Stimulated activated memory B cell treated with anti-CD40 and anti-IgM and Interleukin-4, amounts not matched to agents 10 μg/mL and 1 μg/mL and 100 μg/mL, for 72 hours (primary cell): ENCODE data around the gene CYP4F22.
"Not testable (repeated sequence)": the region's sequence is repeated elsewhere in the genome, so short reads cannot be mapped to it uniquely, and the experiment has no call there.

Experiments
- ATAC-seq: fragments of 150-1000 bp; cut with Tn5 transposase; 2 replicates; pipeline ENCODE4 v1.10.0; 2021
- H3K27ac Mint-ChIP-seq: one replicate; pipeline ENCODE4 v1.8.0; 2022; ENCODE audit warnings: mild to moderate bottlenecking, mixed read lengths
- H3K27me3 Mint-ChIP-seq: one replicate; pipeline ENCODE4 v1.8.0; 2022; ENCODE audit warnings: mixed read lengths
- H3K36me3 Mint-ChIP-seq: one replicate; pipeline ENCODE4 v1.8.0; 2022; ENCODE audit warnings: mixed read lengths
- H3K4me1 Mint-ChIP-seq: one replicate; pipeline ENCODE4 v1.8.0; 2022; ENCODE audit warnings: mixed read lengths
- H3K4me3 Mint-ChIP-seq: one replicate; pipeline ENCODE4 v1.8.0; 2022; ENCODE audit warnings: mild to moderate bottlenecking, moderate library complexity, mixed read lengths
- H3K9me3 Mint-ChIP-seq: one replicate; pipeline ENCODE4 v1.8.0; 2022; ENCODE audit warnings: mixed read lengths

Gene CYP4F22

DNA sequence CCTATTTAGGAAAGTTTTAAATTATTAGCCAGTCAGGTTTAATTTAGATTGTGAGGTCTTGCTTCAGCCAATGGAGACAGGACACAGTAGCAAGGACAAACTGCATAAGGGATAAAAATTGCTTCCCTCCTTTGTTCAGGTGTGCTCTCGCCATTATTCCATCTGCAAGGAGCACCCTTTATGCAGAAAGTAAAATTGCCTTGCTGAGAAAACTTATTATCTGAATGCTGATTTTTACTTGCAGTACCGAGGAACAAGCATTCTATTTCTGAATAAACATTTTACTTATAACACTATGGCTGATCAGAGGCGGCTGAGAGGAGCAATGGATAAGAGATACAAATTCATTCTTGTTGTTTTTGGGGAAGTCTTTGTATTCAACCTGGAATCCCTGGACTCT, 8.0 kb downstream of the CYP4F22 start:
- Mint-ChIP-seq H3K27ac (no peak overlapping the region), H3K9me3 (peaks cover 3% of the 10 kb centered on the region), H3K4me1 (no peaks in the 10 kb centered on the region), H3K36me3 (peaks cover 6% of the 10 kb centered on the region), H3K4me3 (no peak overlapping the region), H3K27me3 (peaks cover 41% of the 10 kb centered on the region)
- no peak for ATAC-seq

GRCh38 chr19:15517778-15518177, 9.5 kb downstream of the CYP4F22 start:
- no peak for ATAC-seq
- peaks cover 6% of the 10 kb centered on the region for H3K36me3 Mint-ChIP-seq
- H3K4me3 Mint-ChIP-seq, result no peak overlapping the region
- peaks cover 3% of the 10 kb centered on the region for H3K9me3 Mint-ChIP-seq
- no peaks in the 10 kb centered on the region for H3K4me1 Mint-ChIP-seq
- no peak overlapping the region for H3K27ac Mint-ChIP-seq
- peaks cover 31% of the 10 kb centered on the region for H3K27me3 Mint-ChIP-seq

GRCh38 chr19:15519433-15519976, 11.2 kb downstream of the CYP4F22 start:
- H3K9me3 Mint-ChIP-seq, result peaks cover 5% of the 10 kb centered on the region
- peaks cover 41% of the 10 kb centered on the region for H3K27me3 Mint-ChIP-seq
- H3K36me3 Mint-ChIP-seq, result peaks cover 6% of the 10 kb centered on the region
- H3K27ac Mint-ChIP-seq, result no peak overlapping the region
- H3K4me3 Mint-ChIP-seq, result no peak overlapping the region
- ATAC-seq, result no peak
- H3K4me1 Mint-ChIP-seq, result no peaks in the 10 kb centered on the region

DNA sequence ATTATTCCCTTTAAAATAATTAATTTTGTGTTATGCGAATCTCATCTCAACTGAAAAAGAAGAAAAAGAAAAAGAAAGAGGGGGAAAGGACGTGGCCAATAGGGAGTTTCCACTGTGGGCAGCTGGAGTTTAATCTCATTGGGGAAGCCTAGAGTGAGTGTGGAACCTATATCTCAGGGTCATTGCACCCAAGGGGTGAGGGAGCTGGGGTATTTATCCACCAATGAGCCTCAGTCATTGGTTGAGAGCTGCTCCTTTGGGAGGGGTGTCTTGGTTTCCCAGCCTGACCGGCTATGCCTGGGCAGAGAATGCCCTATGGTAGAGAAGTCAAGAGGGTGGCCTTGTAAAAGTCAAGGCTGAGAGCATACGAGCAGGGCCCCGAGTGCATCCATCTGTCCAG, 16.5 kb downstream of the CYP4F22 start:
- ATAC-seq, result no peak
- no peaks in the 10 kb centered on the region for H3K4me1 Mint-ChIP-seq
- H3K27ac Mint-ChIP-seq, result no peak overlapping the region

DNA sequence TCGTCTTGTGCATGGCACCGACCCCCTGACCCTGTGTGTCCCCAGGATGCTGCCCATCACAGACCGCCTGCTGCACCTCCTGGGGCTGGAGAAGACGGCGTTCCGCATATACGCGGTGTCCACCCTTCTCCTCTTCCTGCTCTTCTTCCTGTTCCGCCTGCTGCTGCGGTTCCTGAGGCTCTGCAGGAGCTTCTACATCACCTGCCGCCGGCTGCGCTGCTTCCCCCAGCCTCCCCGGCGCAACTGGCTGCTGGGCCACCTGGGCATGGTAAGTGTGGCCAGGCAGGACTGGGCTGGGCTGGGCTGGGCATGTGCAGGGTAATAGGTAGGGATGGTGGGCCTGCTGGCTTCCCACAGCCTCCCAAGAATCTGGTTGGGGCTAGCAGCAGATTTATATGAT, 17.0 kb downstream of the CYP4F22 start:
- Mint-ChIP-seq H3K4me3 (no peak overlapping the region), H3K27me3 (peaks cover 33% of the 10 kb centered on the region), H3K36me3 (no peaks in the 10 kb centered on the region), H3K27ac (no peak overlapping the region), H3K4me1 (no peaks in the 10 kb centered on the region), H3K9me3 (peaks cover 9% of the 10 kb centered on the region)
- no peak for ATAC-seq

More for the DNA sequence above, 16.5 kb downstream of the CYP4F22 start:
- peaks cover 35% of the 10 kb centered on the region for H3K27me3 Mint-ChIP-seq
- no peak overlapping the region for H3K4me3 Mint-ChIP-seq
- H3K36me3 Mint-ChIP-seq, result no peaks in the 10 kb centered on the region
- H3K9me3 Mint-ChIP-seq, result peaks cover 7% of the 10 kb centered on the region

- ATAC-seq, result no peak
- Mint-ChIP-seq H3K9me3 (peaks cover 11% of the 10 kb centered on the region), H3K4me3 (no peak overlapping the region), H3K4me1 (no peaks in the 10 kb centered on the region), H3K27ac (no peak overlapping the region), H3K27me3 (peaks cover 33% of the 10 kb centered on the region), H3K36me3 (no peaks in the 10 kb centered on the region)
Measured at GRCh38 chr19:15526408-15526807, 18.1 kb downstream of the CYP4F22 start.

GRCh38 chr19:15527705-15528104, 19.4 kb downstream of the CYP4F22 start:
- no peaks in the 10 kb centered on the region for H3K36me3 Mint-ChIP-seq
- ATAC-seq, result no peak
- H3K27me3 Mint-ChIP-seq, result peaks cover 41% of the 10 kb centered on the region
- H3K4me1 Mint-ChIP-seq, result peaks cover 2% of the 10 kb centered on the region
- no peak overlapping the region for H3K27ac Mint-ChIP-seq
- no peak overlapping the region for H3K4me3 Mint-ChIP-seq
- peaks cover 11% of the 10 kb centered on the region for H3K9me3 Mint-ChIP-seq

DNA sequence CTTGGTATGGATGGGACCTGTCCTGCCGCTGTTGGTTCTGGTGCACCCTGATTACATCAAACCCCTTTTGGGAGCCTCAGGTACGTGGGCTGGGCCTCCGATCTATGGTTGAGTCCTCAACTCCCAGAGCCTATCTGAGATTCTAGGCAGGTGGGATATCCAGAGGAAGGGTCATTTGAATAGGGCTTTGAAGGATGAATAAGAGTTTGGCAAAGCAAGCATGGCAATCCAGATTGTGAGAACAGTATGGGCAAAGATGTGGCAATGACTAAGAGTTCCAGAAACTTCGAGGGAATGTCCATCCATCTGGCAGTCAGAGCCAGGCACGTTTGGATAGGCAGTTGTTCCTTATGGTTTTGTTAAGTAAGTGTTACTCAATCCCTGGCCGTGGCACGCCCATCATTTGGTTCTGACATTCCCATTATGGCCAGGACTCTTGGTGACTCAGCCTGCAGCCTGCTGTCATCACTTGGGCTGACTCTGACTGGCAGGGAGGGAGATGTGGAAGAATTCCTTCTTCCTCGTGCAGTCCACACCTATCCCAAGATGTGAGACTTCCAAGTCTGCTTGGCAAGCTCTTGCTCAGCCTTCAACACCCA, 21.5 kb downstream of the CYP4F22 start:
- Mint-ChIP-seq H3K4me1 (peaks cover 10% of the 10 kb centered on the region), H3K36me3 (no peaks in the 10 kb centered on the region), H3K27me3 (peaks cover 29% of the 10 kb centered on the region), H3K4me3 (no peak overlapping the region), H3K27ac (no peak overlapping the region), H3K9me3 (peaks cover 6% of the 10 kb centered on the region)
- no peak for ATAC-seq

- H3K4me1 Mint-ChIP-seq, result peaks cover 10% of the 10 kb centered on the region
- H3K9me3 Mint-ChIP-seq, result peaks cover 6% of the 10 kb centered on the region
- peaks cover 37% of the 10 kb centered on the region for H3K27me3 Mint-ChIP-seq
- no peaks in the 10 kb centered on the region for H3K36me3 Mint-ChIP-seq
- no peak for ATAC-seq
- no peak overlapping the region for H3K4me3 Mint-ChIP-seq
- no peak overlapping the region for H3K27ac Mint-ChIP-seq
Measured at GRCh38 chr19:15532779-15533521, 24.6 kb downstream of the CYP4F22 start.

DNA sequence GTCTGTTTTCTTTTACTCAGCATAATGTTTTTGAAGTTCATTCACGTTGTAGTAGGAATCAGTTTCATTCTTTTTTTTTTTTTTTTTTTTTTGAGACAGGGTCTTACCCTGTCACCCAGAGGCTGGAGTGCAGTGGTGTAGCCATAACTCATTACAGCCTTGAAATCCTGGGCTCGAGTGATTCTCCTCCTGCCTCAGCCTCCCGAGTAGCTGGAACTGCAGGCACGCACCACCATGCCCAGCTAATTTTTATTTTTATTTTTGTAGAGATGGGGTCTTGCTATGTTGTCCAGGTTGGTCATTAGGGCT, 25.2 kb downstream of the CYP4F22 start:
- not testable (repeated sequence) for H3K9me3 Mint-ChIP-seq, H3K27ac Mint-ChIP-seq, H3K4me3 Mint-ChIP-seq, H3K36me3 Mint-ChIP-seq, ATAC-seq
- Mint-ChIP-seq H3K27me3 (peaks cover 37% of the 10 kb centered on the region), H3K4me1 (peaks cover 10% of the 10 kb centered on the region)

DNA sequence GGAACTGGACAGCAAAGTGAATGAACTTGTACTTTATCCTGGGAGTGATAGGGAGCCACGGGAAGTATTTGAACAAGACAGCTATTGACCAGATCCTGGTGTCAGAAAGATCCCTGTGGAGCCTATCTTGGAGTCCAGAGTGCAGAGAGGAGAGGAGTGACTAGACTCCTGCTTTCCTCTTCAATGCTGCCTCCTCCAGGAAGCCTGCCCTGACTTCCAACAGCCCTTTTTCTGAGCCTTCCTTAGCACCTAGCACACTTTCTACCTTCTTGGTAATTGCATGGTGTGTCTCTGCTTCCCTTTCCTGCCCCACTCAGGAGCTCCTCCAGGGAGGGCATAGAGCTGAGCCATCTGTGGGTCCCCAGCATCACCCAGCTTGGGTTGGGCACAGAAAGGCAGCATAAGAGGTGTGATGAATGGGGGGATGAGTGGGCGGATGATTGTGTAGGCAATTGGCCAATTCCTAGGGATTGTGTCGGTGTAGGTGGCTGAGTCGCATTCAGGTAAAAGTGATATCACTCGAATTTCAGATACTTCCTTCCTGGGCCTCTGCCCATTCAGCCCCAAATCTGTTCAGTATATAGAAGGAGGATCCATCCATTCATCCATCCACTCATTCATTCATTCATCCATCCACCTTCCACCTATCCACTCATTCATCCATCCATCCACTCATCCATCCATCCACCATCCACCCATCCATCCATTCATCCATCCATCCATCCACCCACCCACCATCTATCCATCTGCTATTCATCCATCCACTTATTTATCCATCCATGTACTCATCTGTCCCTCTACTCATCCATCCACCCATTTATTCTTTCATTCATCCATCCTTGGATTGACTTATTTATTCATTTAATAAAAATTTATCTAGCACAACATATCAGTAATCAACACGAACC, 26.9 kb downstream of the CYP4F22 start:
- peaks cover 10% of the 10 kb centered on the region for H3K4me1 Mint-ChIP-seq
- ATAC-seq, result no peak
- no peak overlapping the region for H3K4me3 Mint-ChIP-seq
- H3K27ac Mint-ChIP-seq, result no peak overlapping the region
- H3K9me3 Mint-ChIP-seq, result peaks cover 9% of the 10 kb centered on the region
- no peaks in the 10 kb centered on the region for H3K36me3 Mint-ChIP-seq
- H3K27me3 Mint-ChIP-seq, result peaks cover 37% of the 10 kb centered on the region

DNA sequence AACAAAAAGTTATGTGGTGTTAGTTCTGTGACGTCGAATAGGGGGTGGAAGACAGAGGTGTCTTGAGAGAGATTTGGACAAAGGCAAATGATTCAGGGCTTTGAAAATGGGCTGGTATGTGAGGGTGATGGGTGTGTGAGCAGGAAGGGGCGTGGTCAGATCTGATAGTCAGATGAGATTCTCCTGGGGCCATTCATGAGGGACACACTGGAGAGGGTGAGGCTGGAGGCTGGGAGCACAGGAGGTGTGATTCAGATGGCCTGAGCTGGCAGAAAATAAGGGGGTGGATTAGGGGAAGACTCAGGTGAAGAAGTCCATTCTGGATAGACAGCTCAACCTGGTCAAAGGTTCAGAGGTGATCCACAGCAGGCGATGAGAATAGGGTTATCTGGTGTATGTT, 28.0 kb downstream of the CYP4F22 start:
- Mint-ChIP-seq H3K4me3 (no peak overlapping the region), H3K36me3 (no peaks in the 10 kb centered on the region), H3K27me3 (peaks cover 37% of the 10 kb centered on the region), H3K4me1 (peaks cover 10% of the 10 kb centered on the region), H3K27ac (no peak overlapping the region), H3K9me3 (peaks cover 5% of the 10 kb centered on the region)
- no peak for ATAC-seq

DNA sequence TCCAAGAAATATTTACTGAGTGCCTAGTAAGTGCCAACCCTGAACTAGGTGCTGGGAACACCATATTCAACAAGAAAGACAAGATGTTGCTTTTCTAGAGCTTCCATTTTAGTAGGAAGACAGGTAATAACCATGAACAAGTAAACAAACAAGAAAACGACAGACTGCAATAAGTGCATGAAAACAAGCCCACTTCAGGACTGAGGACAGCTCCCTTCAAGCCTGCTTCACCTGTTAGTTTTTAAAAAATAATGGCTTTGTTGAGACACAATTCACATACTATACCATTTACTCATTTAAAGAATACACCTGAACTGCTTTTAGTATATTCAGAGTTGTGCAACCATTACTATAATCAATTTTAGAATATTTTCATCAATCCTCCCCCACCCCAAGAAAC, 30.4 kb downstream of the CYP4F22 start:
- peaks cover 44% of the 10 kb centered on the region for H3K27me3 Mint-ChIP-seq
- no peaks in the 10 kb centered on the region for H3K36me3 Mint-ChIP-seq
- no peaks in the 10 kb centered on the region for H3K4me1 Mint-ChIP-seq
- H3K4me3 Mint-ChIP-seq, result no peak overlapping the region
- H3K27ac Mint-ChIP-seq, result no peak overlapping the region
- H3K9me3 Mint-ChIP-seq, result peaks cover 5% of the 10 kb centered on the region
- ATAC-seq, result no peak

DNA sequence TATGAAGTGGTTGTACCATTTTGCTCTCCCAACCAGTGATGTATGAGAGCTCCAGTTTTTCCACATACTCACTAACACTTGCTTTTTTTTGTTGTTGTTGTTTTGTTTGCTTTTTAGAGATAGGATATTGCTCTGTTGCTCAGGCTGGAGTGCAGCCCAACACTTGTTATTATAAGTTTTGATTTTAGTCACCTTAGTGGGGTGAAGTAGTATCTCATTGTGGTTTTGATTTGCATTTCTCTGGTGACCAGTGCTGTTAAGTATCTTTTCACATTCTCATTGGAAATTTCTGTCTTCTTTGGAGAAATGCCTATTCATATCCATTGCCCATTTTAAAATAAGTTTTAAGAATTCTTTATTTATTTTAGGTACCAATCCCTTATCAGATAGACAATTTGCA, 31.3 kb downstream of the CYP4F22 start:
- Mint-ChIP-seq H3K9me3 (peaks cover 5% of the 10 kb centered on the region), H3K4me1 (no peaks in the 10 kb centered on the region), H3K4me3 (no peak overlapping the region), H3K27me3 (peaks cover 43% of the 10 kb centered on the region), H3K36me3 (no peaks in the 10 kb centered on the region), H3K27ac (no peak overlapping the region)
- ATAC-seq, result no peak

- H3K36me3 Mint-ChIP-seq, result no peaks in the 10 kb centered on the region
- no peaks in the 10 kb centered on the region for H3K4me1 Mint-ChIP-seq
- ATAC-seq, result no peak
- no peak overlapping the region for H3K27ac Mint-ChIP-seq
- H3K4me3 Mint-ChIP-seq, result no peak overlapping the region
- peaks cover 35% of the 10 kb centered on the region for H3K27me3 Mint-ChIP-seq
- H3K9me3 Mint-ChIP-seq, result peaks cover 5% of the 10 kb centered on the region
Measured at GRCh38 chr19:15540435-15540834, 32.1 kb downstream of the CYP4F22 start.
